GM18909 (cell line): Measurements from ENCODE around the gene SPX.

Experiments
- ATAC-seq: cut with Tn5 transposase; IDR thresholded peaks from one replicate; pipeline ENCODE4 v1.9.1; 2021; ENCODE audit warnings: mild to moderate bottlenecking; ENCODE audit not compliant: unreplicated experiment, poor library complexity

The SPX gene

DNA sequence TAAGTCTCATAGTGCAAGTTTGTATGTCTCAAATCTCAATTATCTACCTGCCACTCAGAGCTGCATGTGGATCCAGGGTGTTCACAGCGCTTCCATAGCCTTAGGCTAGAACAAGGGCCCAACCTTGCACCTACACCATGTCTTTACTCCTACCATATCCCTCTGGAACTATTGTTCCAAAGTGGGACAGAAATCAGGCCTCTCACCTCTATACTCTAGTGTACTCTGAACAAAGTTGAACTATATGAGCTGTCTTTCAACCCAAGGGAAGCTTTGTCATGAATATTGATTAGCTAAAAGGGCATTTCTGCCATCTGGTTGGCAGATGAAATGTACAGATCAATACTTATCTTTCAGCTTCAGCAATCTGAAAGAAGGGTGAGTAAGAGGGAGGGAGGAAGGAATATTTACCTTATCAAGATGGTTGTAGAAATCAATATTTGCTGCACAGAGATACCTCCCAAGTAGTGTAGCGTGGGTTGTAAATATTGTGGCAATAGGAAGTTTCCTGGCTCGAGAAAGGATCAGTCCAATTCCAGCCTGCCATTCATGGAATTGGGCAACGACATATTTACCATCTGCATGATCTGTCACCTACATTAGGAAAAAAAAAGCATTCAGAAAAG is 47.8 kb downstream of the SPX start:
- ATAC-seq = no peak

DNA sequence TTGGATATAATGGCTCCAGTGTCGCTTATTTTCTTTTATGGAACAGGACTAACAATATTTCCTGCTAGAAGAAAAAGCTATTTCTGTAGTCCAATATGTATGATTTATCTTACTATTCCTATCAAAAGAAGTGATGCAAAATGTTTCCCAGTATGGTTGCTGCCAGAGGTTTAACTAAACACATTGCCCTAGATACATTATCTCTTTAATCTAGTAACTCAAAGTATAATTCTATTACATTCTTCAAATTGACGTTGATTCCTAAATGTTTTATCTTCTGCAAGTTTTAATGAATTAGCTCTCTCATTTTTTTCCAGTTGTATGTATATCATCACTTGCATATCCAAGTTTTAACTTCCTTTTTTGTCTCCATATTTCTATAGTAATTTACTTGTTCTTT is 50.3 kb downstream of the SPX start:
- no peak for ATAC-seq

DNA sequence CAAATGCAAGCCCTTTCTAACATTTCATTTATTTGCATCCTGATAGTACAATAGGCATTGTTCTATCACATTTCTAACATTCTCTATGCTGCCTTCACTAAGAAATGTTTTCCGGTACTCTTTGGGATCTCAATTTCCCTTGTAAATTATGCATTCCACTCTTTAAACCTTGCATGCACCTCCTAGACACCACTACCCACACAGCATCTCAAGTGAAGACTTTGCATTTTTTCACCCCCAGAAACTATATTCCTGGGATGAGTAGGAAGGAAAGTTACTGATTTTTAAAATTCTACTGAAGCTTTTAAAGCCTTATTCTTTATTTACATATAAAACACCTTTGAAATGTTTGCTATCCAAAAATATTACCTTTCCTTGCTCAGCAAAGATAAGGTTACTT is 51.4 kb downstream of the SPX start:
- no peak for ATAC-seq

DNA sequence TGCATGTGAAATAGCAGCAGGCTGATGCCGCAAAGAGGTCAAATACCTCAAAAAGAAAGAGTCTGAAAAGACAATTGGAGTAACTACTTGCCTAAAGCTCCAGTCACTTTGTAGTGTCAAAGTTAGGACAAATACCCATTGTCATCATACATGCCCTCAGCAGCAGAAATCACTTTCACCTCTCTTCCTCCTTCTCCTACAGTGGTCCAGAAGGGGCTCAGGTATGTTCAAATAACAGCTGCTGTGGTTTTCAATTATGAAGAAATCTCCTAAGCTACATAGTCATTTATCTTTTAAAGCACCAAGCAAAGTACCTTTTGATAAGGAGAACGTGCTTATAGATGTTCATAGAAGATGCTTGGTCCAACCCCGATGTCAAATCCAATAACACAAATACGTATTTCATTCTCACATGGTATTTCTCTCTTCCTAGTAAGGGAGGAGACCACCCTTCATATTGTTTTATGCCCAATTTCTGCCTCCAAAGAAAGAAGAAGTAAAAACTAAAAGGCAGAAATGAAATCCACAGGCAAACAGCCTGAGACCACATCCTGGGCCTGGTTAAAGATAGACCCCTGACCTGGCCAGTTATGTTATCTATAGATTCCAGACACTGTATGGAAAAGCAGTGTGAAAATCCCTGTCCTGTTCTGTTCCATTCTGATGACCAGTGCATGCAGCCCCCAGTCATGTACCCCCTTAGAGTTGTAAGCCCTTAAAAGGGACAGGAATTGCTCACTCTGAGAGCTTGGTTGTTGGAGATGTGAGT is 54.8 kb downstream of the SPX start:
- no peak for ATAC-seq
